ENCODE data around the gene KLRC4. TPM values are rescaled to one million over a fixed set of nuclear protein-coding genes. Genes with fewer than 3 reads are reported as not detected.
"Not testable (repeated sequence)": the region's sequence is repeated elsewhere in the genome, so short reads cannot be mapped to it uniquely, and the experiment has no call there.

Gene KLRC4
- total and polyA plus RNA-seq, 2 of the 4 experiments (the other 2 are of a cell fraction) = not detected

DNA sequence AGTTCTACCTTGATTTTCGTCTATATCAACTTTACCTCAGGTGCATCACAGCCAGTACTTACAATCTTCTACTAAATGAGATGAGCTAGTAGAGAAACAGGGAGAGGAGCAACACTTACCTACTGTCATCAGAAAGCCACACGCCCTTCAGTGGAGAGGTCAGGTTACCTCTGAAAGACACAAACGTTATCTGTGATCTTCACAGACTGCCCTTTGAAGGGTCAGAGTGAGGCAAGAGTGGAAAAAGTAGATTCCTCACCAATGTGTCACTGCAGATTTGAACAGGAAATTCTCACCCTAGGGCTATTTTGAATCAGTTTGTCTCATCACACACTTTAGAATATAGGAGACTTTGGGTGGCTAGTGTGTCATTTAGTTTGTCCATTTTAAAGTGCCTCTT, 12.6 kb upstream of the KLRC4 start:
- H3K4me3 ChIP-seq (ENCODE audit: insufficient read depth, low read depth, low read length); H4K20me1 ChIP-seq (ENCODE audit: insufficient read depth, low read length); H3K4me2 ChIP-seq (ENCODE audit: low read depth, low read length); H2AFZ ChIP-seq (replicated peaks; ENCODE audit: low read length, poor library complexity); H3K9ac ChIP-seq (ENCODE audit: low read depth, low read length); DNase-seq; H3K79me1 ChIP-seq (ENCODE audit: low read depth in 1 of 2, low read length in 2 of 2); H4K91ac ChIP-seq (ENCODE audit: insufficient read depth, low read depth, low read length); H2AK9ac ChIP-seq (replicated peaks; ENCODE audit: low read depth, low read length, poor library complexity); H3K36me3 ChIP-seq (ENCODE audit: control insufficient read depth, insufficient read depth, low read length); H2BK15ac ChIP-seq (ENCODE audit: low read depth, low read length); H2BK20ac ChIP-seq (ENCODE audit: low read depth, low read length); H3K56ac ChIP-seq (ENCODE audit: extremely low read depth, insufficient read depth, low read length); H2BK5ac ChIP-seq (ENCODE audit: low read depth, low read length, poor library complexity, severe bottlenecking); intact Hi-C loops (cut with micrococcal nuclease); ATAC-seq (ENCODE audit: low read depth); H3K27ac ChIP-seq (ENCODE audit: insufficient read depth, low read length); H3K9me1 ChIP-seq (ENCODE audit: insufficient read depth, low read length); H3K18ac ChIP-seq (ENCODE audit: low read depth, low read length); H3K9me3 ChIP-seq (ENCODE audit: control insufficient read depth, insufficient read depth, low read length); H2BK120ac ChIP-seq (ENCODE audit: low read depth, low read length); H2AK5ac ChIP-seq (ENCODE audit: low read depth, low read length); H4K5ac ChIP-seq (ENCODE audit: low read depth, low read length); H3K23ac ChIP-seq (ENCODE audit: low read depth, low read length); dilution Hi-C loops (cut with HindIII; ENCODE audit: low sequenced_read_pairs, unreplicated experiment); BruUV-seq (replicated peaks); in situ Hi-C loops (cut with MboI; ENCODE audit: low sequenced_read_pairs); H3K14ac ChIP-seq (replicated peaks; ENCODE audit: low read depth, low read length); POLR2A ChIA-PET (ENCODE audit: unreplicated experiment); CTCF ChIA-PET; H3K4me1 ChIP-seq (ENCODE audit: control insufficient read depth, insufficient read depth, low read length); H3K4ac ChIP-seq (ENCODE audit: low read depth, low read length); H3K27me3 ChIP-seq (ENCODE audit: control insufficient read depth, insufficient read depth, low read length); H4K8ac ChIP-seq (ENCODE audit: low read depth in 2 of 2, low read length in 2 of 2): not testable (repeated sequence)
- WGBS, 2 experiments (ENCODE audit: extremely low coverage in 2 of 2, insufficient read length in 1 of 2) = no CpG with 5 or more reads among the region's 3 CpGs

DNA sequence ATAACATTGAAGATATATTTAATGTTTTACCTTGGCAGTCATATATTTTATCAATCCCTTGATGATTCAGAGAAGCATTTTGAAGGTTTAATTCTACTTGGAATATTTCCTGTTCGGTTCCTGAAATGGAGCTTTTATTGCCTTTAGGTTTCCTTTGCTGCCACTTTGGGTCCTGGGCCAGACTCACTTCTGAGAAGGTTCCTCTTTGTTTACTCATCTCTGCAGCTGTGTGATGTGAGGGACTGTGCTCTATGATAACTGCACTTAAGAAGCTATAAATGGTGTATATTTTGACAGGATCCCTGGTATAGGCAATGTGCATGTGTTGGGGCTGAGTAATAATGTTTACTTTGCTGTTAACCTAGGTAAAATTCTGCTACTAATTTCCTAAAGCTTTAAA, 10.8 kb upstream of the KLRC4 start, which contains the start of gene KLRC3:
Gene KLRC3, minus strand, starts transcription at position 262 of the 400 bp plus-strand sequence. Its CDS starts 45 bp downstream, at position 217.
- intact Hi-C loops (cut with micrococcal nuclease); in situ Hi-C loops (cut with MboI; ENCODE audit: low sequenced_read_pairs); H3K4me2 ChIP-seq (ENCODE audit: low read depth, low read length); H4K5ac ChIP-seq (ENCODE audit: low read depth, low read length); ATAC-seq (ENCODE audit: low read depth); H4K91ac ChIP-seq (ENCODE audit: insufficient read depth, low read depth, low read length); H4K20me1 ChIP-seq (ENCODE audit: insufficient read depth, low read length); H3K4me1 ChIP-seq (ENCODE audit: control insufficient read depth, insufficient read depth, low read length); H2AK9ac ChIP-seq (replicated peaks; ENCODE audit: low read depth, low read length, poor library complexity); H2BK120ac ChIP-seq (ENCODE audit: low read depth, low read length); CTCF ChIA-PET; DNase-seq; H3K4me3 ChIP-seq (ENCODE audit: insufficient read depth, low read depth, low read length); H4K8ac ChIP-seq (ENCODE audit: low read depth in 2 of 2, low read length in 2 of 2); H3K9me1 ChIP-seq (ENCODE audit: insufficient read depth, low read length); H3K9ac ChIP-seq (ENCODE audit: low read depth, low read length); H3K23ac ChIP-seq (ENCODE audit: low read depth, low read length); H3K79me1 ChIP-seq (ENCODE audit: low read depth in 1 of 2, low read length in 2 of 2); H2BK20ac ChIP-seq (ENCODE audit: low read depth, low read length); H2BK5ac ChIP-seq (ENCODE audit: low read depth, low read length, poor library complexity, severe bottlenecking); H2AK5ac ChIP-seq (ENCODE audit: low read depth, low read length); H3K36me3 ChIP-seq (ENCODE audit: control insufficient read depth, insufficient read depth, low read length); H3K18ac ChIP-seq (ENCODE audit: low read depth, low read length); H2BK15ac ChIP-seq (ENCODE audit: low read depth, low read length); H3K27ac ChIP-seq (ENCODE audit: insufficient read depth, low read length); H3K56ac ChIP-seq (ENCODE audit: extremely low read depth, insufficient read depth, low read length); dilution Hi-C loops (cut with HindIII; ENCODE audit: low sequenced_read_pairs, unreplicated experiment); H3K9me3 ChIP-seq (ENCODE audit: control insufficient read depth, insufficient read depth, low read length); H2AFZ ChIP-seq (replicated peaks; ENCODE audit: low read length, poor library complexity); POLR2A ChIA-PET (ENCODE audit: unreplicated experiment); H3K14ac ChIP-seq (replicated peaks; ENCODE audit: low read depth, low read length); H3K27me3 ChIP-seq (ENCODE audit: control insufficient read depth, insufficient read depth, low read length); BruUV-seq (replicated peaks); H3K4ac ChIP-seq (ENCODE audit: low read depth, low read length): not testable (repeated sequence)
- WGBS, 2 experiments (ENCODE audit: extremely low coverage in 2 of 2, insufficient read length in 1 of 2) = no CpG with 5 or more reads among the region's 1 CpG

Data from IMR-90 (cell line).